GM19468 (cell line): ENCODE results near the gene ARHGAP10.

ENCODE experiments used
- ATAC-seq: cut with Tn5 transposase; IDR thresholded peaks from one replicate; pipeline ENCODE4 v1.9.1; 2021; ENCODE audit warnings: mild to moderate bottlenecking, moderate library complexity, moderate number of reproducible peaks; ENCODE audit not compliant: unreplicated experiment; ENCODE audit errors: extremely low read depth

Gene ARHGAP10

GRCh38 chr4:148007314-148007760, 275.4 kb downstream of the ARHGAP10 start:
- no peak for ATAC-seq

DNA sequence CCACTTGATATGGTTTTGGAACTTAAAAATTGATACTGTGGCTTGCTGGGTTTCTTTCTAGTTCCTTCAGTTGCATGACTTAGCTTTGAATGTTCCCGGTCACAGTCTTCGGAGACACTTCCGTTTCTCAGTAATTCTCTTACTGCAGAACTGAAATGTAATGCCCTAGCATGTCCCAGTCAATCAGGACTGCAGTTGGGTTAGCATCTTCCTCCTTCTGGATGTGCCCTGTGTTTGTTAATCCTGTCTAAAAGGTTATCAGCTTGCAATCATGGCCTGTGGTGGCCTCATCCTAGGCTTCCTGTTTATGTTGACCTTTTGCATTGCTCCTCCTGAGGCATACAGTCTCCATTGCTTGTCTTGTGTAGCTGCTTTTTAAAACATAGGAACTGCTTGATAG, 275.9 kb downstream of the ARHGAP10 start:
- ATAC-seq = no peak

DNA sequence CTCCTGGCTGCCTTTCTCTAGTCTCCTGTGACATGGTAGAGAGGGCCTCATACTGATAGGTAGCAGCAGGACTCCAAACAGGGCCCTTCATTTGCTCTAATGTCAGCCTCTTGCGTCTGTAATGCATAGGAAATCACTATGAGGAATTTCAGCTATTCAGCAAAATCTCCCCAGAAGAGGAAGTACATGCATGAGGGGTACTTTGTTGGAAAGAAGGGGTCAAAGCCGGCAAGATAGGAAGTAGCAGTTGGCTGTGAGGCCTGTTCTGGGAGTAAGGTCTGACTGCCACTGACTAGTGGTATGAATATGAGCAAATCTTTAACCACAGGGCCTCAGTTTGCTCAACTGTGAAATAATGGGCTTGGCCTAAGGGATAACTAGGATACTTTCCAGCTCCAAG, 283.2 kb downstream of the ARHGAP10 start:
- ATAC-seq = no peak

GRCh38 chr4:148015468-148015867, 283.6 kb downstream of the ARHGAP10 start:
- ATAC-seq = no peak

DNA sequence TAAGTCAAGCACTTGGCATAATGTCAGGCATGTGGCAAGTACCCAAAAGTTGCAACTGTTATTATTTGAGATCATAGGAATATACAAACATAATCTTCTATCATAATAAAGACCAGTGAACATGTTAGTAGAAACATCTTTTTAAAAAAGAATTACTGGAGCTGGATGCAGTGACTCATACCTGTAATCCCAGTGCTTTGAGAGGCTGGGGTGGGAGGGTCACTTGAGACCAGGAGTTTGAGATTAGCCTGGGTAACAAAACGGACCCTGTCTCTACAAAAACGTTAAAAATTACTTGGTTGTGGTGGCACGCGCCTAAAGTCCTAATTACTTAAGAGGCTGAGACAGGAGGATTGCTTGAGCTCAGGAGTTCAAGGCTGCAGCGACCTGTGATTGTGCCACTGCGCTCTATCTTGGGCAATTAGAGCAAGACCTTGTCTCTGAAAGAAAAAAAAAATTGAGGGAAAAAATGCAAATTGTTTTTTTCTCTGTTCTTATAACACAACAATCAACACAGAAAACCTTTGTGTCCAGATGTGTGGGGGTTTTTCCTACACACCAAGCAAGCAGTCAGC, 284.3 kb downstream of the ARHGAP10 start:
- ATAC-seq = no peak

GRCh38 chr4:148017801-148018200, 285.9 kb downstream of the ARHGAP10 start:
- ATAC-seq = no peak

DNA sequence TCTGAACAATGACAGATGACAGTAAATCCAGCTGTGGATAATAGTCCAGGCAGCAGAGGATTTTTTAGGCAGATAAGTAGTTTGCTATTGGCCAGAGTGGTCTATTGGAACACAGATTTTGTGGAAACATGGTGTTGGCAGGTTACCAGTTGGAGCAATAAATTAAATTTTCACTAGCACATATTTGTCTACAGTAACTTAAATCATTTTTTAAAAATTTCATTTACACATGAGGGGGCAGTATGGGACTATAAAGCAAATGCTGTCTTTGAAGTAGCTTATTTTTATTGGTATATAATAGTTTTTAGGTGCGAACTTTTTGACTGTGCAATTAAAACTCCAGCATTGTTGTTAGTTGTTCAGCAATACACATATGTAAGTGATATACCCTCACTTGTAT, 289.8 kb downstream of the ARHGAP10 start:
- no peak for ATAC-seq

DNA sequence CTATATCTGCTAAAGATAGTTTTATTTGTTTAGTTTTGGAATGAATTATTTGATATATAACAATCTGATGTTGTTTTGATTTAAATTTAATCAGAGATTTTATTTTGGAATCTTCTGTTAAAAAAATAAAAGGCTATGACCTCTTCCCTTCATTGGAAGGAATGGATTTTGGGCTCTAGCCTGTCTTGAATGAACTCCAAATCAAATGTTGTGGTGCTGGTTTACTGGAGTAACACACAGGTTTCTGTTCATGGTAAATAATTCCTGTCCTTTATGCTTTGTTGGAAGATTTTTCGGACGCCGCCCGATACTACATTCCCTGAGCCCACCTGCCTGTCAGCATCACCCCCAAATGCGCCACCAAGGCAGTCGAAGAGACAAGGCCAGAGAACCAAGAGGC, 291.1 kb downstream of the ARHGAP10 start:
- no peak for ATAC-seq

DNA sequence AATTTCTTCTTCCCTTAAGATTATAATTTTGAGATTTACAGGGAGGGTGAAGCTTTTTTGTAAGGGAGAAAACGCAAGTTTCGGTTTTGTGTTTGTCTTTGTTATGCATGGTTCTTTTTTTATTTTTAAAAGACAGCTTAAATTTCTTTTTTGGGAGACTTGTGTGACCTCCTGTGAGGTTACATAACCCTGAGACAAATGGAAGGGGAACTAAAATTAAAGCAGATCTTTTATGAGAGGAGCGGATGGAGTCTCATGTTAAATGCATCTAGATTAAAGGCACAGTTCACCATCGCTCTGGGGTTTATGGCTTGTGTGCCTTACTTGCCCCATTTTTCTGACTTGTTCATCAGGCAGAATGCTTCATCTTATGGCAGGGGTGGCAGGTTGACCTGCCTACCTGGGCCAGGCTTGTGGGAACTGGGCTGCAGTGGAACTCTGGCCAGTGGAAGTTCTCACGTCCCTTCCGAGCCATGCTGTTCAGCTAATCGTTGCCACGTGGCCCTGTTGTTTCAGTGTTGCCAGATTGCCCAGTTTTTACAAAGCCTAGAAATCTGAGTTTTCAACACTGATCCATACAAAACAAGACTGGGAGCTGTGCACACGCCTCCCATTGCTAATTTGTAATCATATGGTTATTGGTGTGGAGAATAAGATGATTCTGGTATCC, 291.8 kb downstream of the ARHGAP10 start:
- ATAC-seq = no peak

DNA sequence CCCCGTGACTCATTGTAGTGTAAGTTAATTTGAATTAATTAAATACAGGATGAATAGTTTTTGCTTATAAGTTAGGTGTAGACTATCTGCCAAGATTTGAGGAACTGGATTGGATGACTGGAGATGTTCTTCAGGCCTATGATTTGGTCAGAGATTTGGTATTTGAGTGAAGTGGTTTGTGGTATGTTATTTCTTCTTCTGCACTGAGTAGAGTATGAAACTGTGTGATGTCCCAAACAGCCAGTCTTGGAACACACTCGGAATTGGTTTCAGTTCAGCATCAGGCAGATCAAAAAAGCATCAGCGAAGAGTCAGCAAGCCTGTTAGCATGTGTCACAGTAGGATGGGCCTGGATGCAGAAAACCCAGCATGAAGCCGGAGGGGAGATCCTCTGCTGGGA, 294.1 kb downstream of the ARHGAP10 start:
- ATAC-seq = no peak

- ATAC-seq = no peak
Measured at GRCh38 chr4:148027201-148027600, 295.3 kb downstream of the ARHGAP10 start.

- no peak for ATAC-seq
Measured at GRCh38 chr4:148029781-148030180, 297.9 kb downstream of the ARHGAP10 start.

GRCh38 chr4:148030193-148030873, 298.4 kb downstream of the ARHGAP10 start:
- ATAC-seq = no peak

DNA sequence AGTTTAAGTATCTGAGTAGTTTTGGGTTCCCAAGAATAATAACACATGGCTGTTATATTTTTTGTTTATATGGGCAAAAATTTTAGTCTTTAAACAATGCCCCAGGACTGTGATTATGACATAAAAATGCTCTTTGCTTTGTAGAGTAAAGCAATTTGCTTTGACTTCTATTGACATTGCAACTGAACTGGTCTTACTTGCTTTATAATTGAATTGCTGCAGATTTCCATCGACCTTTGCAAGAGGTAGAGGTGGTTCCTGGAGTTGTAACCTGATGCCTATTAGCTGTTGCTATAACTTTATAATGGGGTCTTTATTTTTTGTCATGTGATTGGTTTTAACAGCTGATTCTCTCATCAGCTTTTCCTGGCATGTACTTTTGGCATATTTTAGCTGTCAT, 302.9 kb downstream of the ARHGAP10 start:
- no peak for ATAC-seq

GRCh38 chr4:148041606-148042329, 309.9 kb downstream of the ARHGAP10 start:
- ATAC-seq = no peak

DNA sequence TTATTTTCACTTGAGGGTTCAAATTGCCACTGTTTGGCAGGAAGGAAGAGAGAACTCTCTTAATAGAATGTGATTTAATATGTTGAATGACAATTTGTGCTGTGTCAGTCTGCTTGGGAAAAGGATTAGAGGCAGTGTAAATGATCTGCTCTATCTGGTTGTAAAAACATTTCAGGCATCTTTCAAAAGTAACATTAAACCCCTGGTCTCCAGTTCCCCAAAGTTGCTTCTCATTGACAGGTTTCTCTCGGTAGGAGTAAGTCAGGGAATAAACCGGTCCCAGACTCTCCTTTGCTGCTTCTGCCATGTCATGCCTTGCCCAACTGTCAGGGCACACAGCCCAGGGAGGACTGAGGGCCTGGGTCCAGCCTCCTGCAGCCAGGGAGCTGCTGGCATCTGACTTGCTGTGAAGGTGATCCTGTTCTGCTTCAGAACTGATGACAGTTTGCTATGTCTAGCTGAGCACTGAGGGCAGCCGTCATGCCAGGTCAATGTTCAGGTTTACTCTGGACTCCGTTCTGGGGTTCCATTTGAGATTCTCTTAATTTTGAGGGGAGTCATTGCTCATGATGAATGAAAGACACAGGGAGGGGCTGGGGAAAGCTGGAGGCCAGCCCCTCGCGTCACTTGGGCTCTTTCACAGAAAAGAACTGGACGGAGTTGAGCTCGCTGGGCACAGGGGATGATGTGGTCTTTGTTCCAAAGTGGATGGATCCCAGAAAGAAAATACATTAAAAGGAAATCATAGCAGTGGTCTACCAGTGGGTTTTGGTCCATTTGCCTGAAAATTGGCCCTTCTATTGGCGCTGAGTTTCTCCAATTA, 312.4 kb downstream of the ARHGAP10 start:
- ATAC-seq = no peak

GRCh38 chr4:148044912-148045352, 313.0 kb downstream of the ARHGAP10 start:
- peak; percentile 94 for ATAC-seq

- no peak for ATAC-seq
Measured at GRCh38 chr4:148048598-148048997, 316.7 kb downstream of the ARHGAP10 start.

DNA sequence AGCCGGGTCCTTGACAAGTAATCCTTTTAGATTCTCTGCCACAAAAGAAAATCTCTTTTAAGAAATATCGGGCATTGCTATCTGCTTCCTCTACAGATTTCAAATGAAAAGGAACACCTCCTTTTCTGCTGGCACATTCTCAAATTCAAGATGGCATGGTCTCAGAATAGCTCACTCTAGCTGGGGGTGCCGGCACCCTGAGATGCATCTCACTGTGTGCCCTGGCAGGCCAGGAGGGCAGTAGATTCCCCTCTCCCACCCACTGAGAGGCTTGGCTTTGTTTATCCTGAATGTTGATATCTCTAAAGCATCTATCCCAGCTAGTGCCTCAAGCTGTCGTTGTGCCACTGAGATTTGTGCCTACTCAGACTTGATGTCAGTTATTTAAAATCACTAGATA, 319.5 kb downstream of the ARHGAP10 start:
- ATAC-seq = no peak

GRCh38 chr4:148052448-148052847, 320.6 kb downstream of the ARHGAP10 start:
- no peak for ATAC-seq
